Lower lobe of right lung (tissue), 2 donors: ENCODE measurements around the gene CASP2. TPM values are rescaled to one million over a fixed set of nuclear protein-coding genes. Genes with fewer than 3 reads are reported as not detected.

ENCODE experiments used
- ATAC-seq, 2 donors: fragments of 200-7000 bp; cut with Tn5 transposase; one replicate each; pipeline ENCODE4 v1.9.1; 2020 to 2022; ENCODE audit warnings: mild to moderate bottlenecking in 2 of 2, moderate library complexity in 2 of 2
- DNase-seq: peaks from one replicate; pipeline ENCODE4 v3.0.0-alpha.2; 2020
- H3K27ac ChIP-seq: fragments of 200-600 bp; one replicate; pipeline ENCODE4 v1.8.0; 2022
- H3K27me3 ChIP-seq: fragments of 200-600 bp; one replicate; pipeline ENCODE4 v1.8.0; 2022; ENCODE audit warnings: low read depth
- H3K36me3 ChIP-seq: fragments of 200-600 bp; one replicate; pipeline ENCODE4 v1.8.0; 2022; ENCODE audit warnings: mild to moderate bottlenecking
- H3K4me1 ChIP-seq: fragments of 200-600 bp; one replicate; pipeline ENCODE4 v1.8.0; 2022
- H3K4me3 ChIP-seq: fragments of 200-600 bp; one replicate; pipeline ENCODE4 v1.8.0; 2022; ENCODE audit warnings: mild to moderate bottlenecking
- H3K9me3 ChIP-seq: fragments of 200-600 bp; one replicate; pipeline ENCODE4 v1.8.0; 2022
- CTCF ChIP-seq: fragments of 200-600 bp; IDR thresholded peaks from one replicate; pipeline ENCODE4 v1.8.0; 2022; ENCODE audit warnings: antibody characterized with exemption, mild to moderate bottlenecking
- intact Hi-C: fragments of 100-400 bp; cut with DNase I; formaldehyde crosslinking; loops from one replicate; pipeline ENCODE4 v1.11.0; 2022
- total RNA-seq: library from RNA; stranded (reverse); fragmentation: NEBNext Ultra II Directional; extraction: Animal tissue kit (Norgen Biotek cat#: 25700); gene quantifications from one replicate; pipeline ENCODE4 v1.2.1, GENCODE V29; 2021
- donor health status: DM: no; HTN: yes; CAD: no; lungs with severe emphysema.

The CASP2 gene
- total RNA-seq, 1 donor from 2014 or later = 33.7 TPM

GRCh38 chr7:143243614-143244013 is 44.5 kb upstream of the CASP2 start:
- Histone ChIP-seq H3K4me3 (no peak overlapping the region), H3K4me1 (no peaks in the 10 kb centered on the region), H3K27me3 (no peaks in the 10 kb centered on the region), H3K36me3 (no peaks in the 10 kb centered on the region), H3K9me3 (no peaks in the 10 kb centered on the region), H3K27ac (no peak overlapping the region)
- no peak for ATAC-seq
- DNase-seq = no peak
- intact Hi-C loops = loop anchor here (5.0 to 10.0 kb wide), 2 partner anchors 64 to 171 kb away; no protein-coding TSS in a partner anchor
- TF ChIP-seq CTCF = no peak

- ATAC-seq (no peak), DNase-seq (no peak)
- Histone ChIP-seq H3K9me3 (no peaks in the 10 kb centered on the region), H3K27ac (no peak overlapping the region), H3K27me3 (no peaks in the 10 kb centered on the region), H3K36me3 (no peaks in the 10 kb centered on the region), H3K4me3 (no peak overlapping the region), H3K4me1 (no peaks in the 10 kb centered on the region)
- intact Hi-C loops = loop anchor here (5.0 to 10.0 kb wide), 2 partner anchors 63 to 170 kb away; no protein-coding TSS in a partner anchor
- TF ChIP-seq CTCF = no peak
Measured at GRCh38 chr7:143244321-143244720, 43.8 kb upstream of the CASP2 start.

DNA sequence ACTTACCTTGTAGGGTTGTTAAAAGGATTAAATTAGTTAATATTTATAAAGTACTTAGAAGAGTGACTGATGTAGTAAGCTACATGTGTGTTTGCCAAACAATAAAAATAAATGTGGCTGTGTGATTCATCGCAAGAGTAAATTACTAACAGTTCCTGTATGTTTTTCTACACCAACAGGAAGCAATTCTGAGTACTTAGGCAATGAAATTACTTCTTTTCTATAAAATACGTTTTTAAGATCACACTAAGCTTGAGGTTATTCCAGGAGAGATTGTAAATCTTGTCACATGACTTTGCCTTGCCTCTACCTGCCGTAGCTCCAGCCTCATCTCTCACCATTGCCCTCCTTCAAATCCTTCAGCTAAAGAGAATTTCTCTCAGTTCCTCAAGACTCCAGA is 43.0 kb upstream of the CASP2 start:
- Histone ChIP-seq H3K4me3 (no peak overlapping the region), H3K27me3 (no peaks in the 10 kb centered on the region), H3K27ac (no peak overlapping the region), H3K4me1 (no peaks in the 10 kb centered on the region), H3K36me3 (no peaks in the 10 kb centered on the region), H3K9me3 (no peaks in the 10 kb centered on the region)
- TF ChIP-seq CTCF = no peak
- no peak for ATAC-seq
- intact Hi-C loops = loop anchor here (10.0 kb wide), 1 partner anchor 170 kb away; no protein-coding TSS in a partner anchor
- no peak for DNase-seq

DNA sequence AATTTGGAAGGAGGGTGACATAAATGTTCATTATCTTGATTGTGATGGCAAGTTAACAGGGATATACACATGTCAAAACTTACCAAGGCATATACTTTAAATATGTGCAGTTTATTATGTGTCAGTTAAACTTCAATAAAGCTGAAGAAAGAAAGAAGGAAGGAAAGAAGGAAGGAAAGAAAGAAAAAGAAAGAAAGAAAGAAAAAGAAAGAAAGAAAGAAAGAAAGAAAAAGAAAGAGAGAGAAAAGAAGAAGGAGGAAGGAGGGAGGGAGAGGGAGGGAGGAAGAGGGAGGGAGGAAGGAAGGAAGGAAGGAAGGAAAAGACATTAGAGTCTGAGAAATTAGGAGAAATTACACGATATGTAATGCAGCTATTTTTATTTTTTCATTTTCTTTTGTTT is 40.8 kb upstream of the CASP2 start:
- Histone ChIP-seq H3K27me3 (no peaks in the 10 kb centered on the region), H3K4me1 (no peaks in the 10 kb centered on the region), H3K9me3 (no peaks in the 10 kb centered on the region), H3K36me3 (no peaks in the 10 kb centered on the region), H3K27ac (no peak overlapping the region), H3K4me3 (no peak overlapping the region)
- DNase-seq (no peak), ATAC-seq (no peak)
- TF ChIP-seq CTCF = no peak
- intact Hi-C loops = loop anchor here (10.0 kb wide), 1 partner anchor 167 kb away; no protein-coding TSS in a partner anchor

GRCh38 chr7:143248761-143249354 is 39.3 kb upstream of the CASP2 start:
- Histone ChIP-seq H3K4me1 (no peaks in the 10 kb centered on the region), H3K36me3 (no peaks in the 10 kb centered on the region), H3K27me3 (no peaks in the 10 kb centered on the region), H3K27ac (no peak overlapping the region), H3K4me3 (no peak overlapping the region), H3K9me3 (no peaks in the 10 kb centered on the region)
- TF ChIP-seq CTCF = no peak
- DNase-seq (no peak), ATAC-seq (no peak)
- intact Hi-C loops = loop anchor here (10.0 kb wide), 1 partner anchor 166 kb away; no protein-coding TSS in a partner anchor
